MM.1S (cell line): ENCODE measurements around the gene TEX38.

Experiments
- DNase-seq: peaks from one replicate; pipeline ENCODE4 v3.0.0-alpha.2; 2015
- H2AFZ ChIP-seq: fragments of 300-600 bp; sonication (generic); 2 replicates; pipeline ENCODE4 v1.6.0; 2016; ENCODE audit warnings: antibody characterized with exemption, low read length
- H3F3A ChIP-seq: fragments of 300-600 bp; sonication (generic); 2 replicates; pipeline ENCODE4 v1.6.1; 2016; ENCODE audit warnings: mild to moderate bottlenecking, antibody characterized with exemption, low read length, moderate library complexity, mixed read lengths; ENCODE audit not compliant: insufficient read depth
- H3K27ac ChIP-seq: fragments of 300-600 bp; sonication (generic); 2 replicates; pipeline ENCODE4 v1.5.1; 2016; ENCODE audit warnings: mild to moderate bottlenecking, low read length
- H3K27me3 ChIP-seq: fragments of 300-600 bp; sonication (generic); replicated peaks from 2 replicates; pipeline ENCODE4 v1.6.0; 2016; ENCODE audit warnings: low read length; ENCODE audit not compliant: insufficient read depth
- H3K36me3 ChIP-seq: fragments of 300-600 bp; sonication (generic); replicated peaks from 2 replicates; pipeline ENCODE4 v1.6.1; 2016; ENCODE audit warnings: mild to moderate bottlenecking, low read length, mixed read lengths; ENCODE audit not compliant: insufficient read depth
- H3K4me1 ChIP-seq: fragments of 300-600 bp; sonication (generic); 2 replicates; pipeline ENCODE4 v1.6.1; 2016; ENCODE audit warnings: low read length, mixed read lengths
- H3K4me2 ChIP-seq: fragments of 300-600 bp; sonication (generic); 2 replicates; pipeline ENCODE4 v1.6.0; 2016; ENCODE audit warnings: low read depth, low read length
- H3K4me3 ChIP-seq: fragments of 300-600 bp; sonication (generic); 2 replicates; pipeline ENCODE4 v1.5.1; 2016; ENCODE audit warnings: low read length, mixed read lengths
- H3K79me2 ChIP-seq: fragments of 300-600 bp; sonication (generic); 2 replicates; pipeline ENCODE4 v1.6.1; 2016; ENCODE audit warnings: mixed run types, low read length, mixed read lengths
- H3K9ac ChIP-seq: fragments of 300-600 bp; sonication (generic); 2 replicates; pipeline ENCODE4 v1.6.1; 2016; ENCODE audit warnings: low read length, mixed read lengths
- H3K9me2 ChIP-seq: fragments of 300-600 bp; sonication (generic); replicated peaks from 2 replicates; pipeline ENCODE4 v1.6.1; 2016; ENCODE audit warnings: mild to moderate bottlenecking, low read length, mixed read lengths; ENCODE audit not compliant: insufficient read depth
- H3K9me3 ChIP-seq: fragments of 300-600 bp; sonication (generic); replicated peaks from 2 replicates; pipeline ENCODE4 v1.6.1; 2016; ENCODE audit warnings: mild to moderate bottlenecking, low read length, mixed read lengths; ENCODE audit not compliant: insufficient read depth
- H4K20me1 ChIP-seq: fragments of 300-600 bp; sonication (generic); 2 replicates; pipeline ENCODE4 v1.6.1; 2016; ENCODE audit warnings: mild to moderate bottlenecking, low read length, moderate library complexity, mixed read lengths; ENCODE audit not compliant: insufficient read depth
- EZH2 ChIP-seq: fragments of 300-600 bp; sonication (generic); optimal IDR thresholded peaks from 2 replicates; pipeline ENCODE3; 2017; ENCODE audit warnings: low read depth, mild to moderate bottlenecking, antibody characterized with exemption, low read length, mixed read lengths
- EZH2phosphoT487 ChIP-seq: fragments of 300-600 bp; sonication (generic); IDR thresholded peaks from 2 replicates; pipeline ENCODE4 v1.6.1; 2018; ENCODE audit warnings: antibody characterized with exemption, low read length
- TF ChIP-seq, protein P1 (sequence below): fragments of 300-600 bp; sonication (generic); IDR thresholded peaks from 2 replicates; pipeline ENCODE4 v1.5.1; 2016; ENCODE audit warnings: antibody characterized with exemption, low read length, mixed read lengths

TEX38 gene

DNA sequence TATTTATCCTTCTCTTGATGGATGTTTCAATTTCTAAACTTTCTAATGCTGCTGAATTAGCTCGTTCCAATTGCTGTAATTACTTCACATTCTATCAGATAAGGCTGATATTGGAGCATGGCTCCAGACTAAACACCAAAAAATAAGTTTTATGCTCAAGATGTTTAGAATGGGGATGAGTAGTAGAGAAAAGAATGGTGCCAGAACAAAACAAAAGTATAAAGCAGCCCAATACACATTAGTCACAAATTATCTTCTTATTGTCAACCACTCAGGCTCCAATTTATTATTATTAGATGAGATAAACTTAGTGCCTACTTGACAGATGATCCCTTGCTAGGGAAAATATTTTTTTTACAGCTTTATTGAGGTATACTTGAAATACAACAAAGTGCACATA lies 25.3 kb upstream of the TEX38 start:
- no peak overlapping the region for H3K4me2 ChIP-seq
- TF ChIP-seq EZH2phosphoT487 (no peak), EZH2 (no peak)
- TF ChIP-seq, protein P1, sequence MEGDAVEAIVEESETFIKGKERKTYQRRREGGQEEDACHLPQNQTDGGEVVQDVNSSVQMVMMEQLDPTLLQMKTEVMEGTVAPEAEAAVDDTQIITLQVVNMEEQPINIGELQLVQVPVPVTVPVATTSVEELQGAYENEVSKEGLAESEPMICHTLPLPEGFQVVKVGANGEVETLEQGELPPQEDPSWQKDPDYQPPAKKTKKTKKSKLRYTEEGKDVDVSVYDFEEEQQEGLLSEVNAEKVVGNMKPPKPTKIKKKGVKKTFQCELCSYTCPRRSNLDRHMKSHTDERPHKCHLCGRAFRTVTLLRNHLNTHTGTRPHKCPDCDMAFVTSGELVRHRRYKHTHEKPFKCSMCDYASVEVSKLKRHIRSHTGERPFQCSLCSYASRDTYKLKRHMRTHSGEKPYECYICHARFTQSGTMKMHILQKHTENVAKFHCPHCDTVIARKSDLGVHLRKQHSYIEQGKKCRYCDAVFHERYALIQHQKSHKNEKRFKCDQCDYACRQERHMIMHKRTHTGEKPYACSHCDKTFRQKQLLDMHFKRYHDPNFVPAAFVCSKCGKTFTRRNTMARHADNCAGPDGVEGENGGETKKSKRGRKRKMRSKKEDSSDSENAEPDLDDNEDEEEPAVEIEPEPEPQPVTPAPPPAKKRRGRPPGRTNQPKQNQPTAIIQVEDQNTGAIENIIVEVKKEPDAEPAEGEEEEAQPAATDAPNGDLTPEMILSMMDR: no peak
- 0 out of 2 replicates have a peak, but pooled peaks cover 4% of the 10 kb centered on the region for H3K36me3 ChIP-seq
- no peaks in the 10 kb centered on the region for H3F3A ChIP-seq
- no peaks in the 10 kb centered on the region for H3K9me3 ChIP-seq
- H3K4me3 ChIP-seq: no peak overlapping the region
- no peaks in the 10 kb centered on the region for H3K27me3 ChIP-seq
- no peak overlapping the region for H3K27ac ChIP-seq
- DNase-seq: no peak
- no peaks in the 10 kb centered on the region for H3K9me2 ChIP-seq
- H3K9ac ChIP-seq: no peak overlapping the region
- no peak overlapping the region for H2AFZ ChIP-seq
- no peaks in the 10 kb centered on the region for H4K20me1 ChIP-seq
- H3K4me1 ChIP-seq: no peaks in the 10 kb centered on the region
- no peaks in the 10 kb centered on the region for H3K79me2 ChIP-seq

DNA sequence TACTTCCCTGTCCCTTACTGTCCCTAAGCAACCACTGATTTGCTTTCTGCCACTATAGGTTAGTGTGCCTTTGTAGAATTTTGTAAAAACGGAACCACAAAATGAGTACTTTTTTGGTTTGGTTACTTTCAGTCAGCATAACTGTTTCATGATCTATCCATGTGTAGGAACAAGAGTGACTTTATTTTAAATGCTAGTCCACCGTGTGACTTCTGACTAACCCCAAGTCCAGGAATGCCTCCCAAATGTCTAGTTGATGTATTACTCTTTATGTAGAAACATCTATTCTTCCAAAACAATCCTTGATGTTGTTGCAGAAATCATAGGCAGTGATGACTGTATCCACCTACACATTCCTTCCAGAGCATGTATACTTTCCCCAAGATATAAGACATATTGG lies 24.8 kb upstream of the TEX38 start:
- no peak overlapping the region for H3K4me3 ChIP-seq
- no peaks in the 10 kb centered on the region for H3K4me1 ChIP-seq
- H3K9me3 ChIP-seq: no peaks in the 10 kb centered on the region
- TF ChIP-seq EZH2 (no peak), EZH2phosphoT487 (no peak)
- TF ChIP-seq, protein P1: no peak
- DNase-seq: no peak
- H3K79me2 ChIP-seq: no peaks in the 10 kb centered on the region
- H3F3A ChIP-seq: no peaks in the 10 kb centered on the region
- H3K36me3 ChIP-seq: 0 out of 2 replicates have a peak, but pooled peaks cover 4% of the 10 kb centered on the region
- no peak overlapping the region for H2AFZ ChIP-seq
- no peaks in the 10 kb centered on the region for H4K20me1 ChIP-seq
- no peak overlapping the region for H3K27ac ChIP-seq
- no peaks in the 10 kb centered on the region for H3K9me2 ChIP-seq
- no peaks in the 10 kb centered on the region for H3K27me3 ChIP-seq
- no peak overlapping the region for H3K9ac ChIP-seq
- H3K4me2 ChIP-seq: no peak overlapping the region

DNA sequence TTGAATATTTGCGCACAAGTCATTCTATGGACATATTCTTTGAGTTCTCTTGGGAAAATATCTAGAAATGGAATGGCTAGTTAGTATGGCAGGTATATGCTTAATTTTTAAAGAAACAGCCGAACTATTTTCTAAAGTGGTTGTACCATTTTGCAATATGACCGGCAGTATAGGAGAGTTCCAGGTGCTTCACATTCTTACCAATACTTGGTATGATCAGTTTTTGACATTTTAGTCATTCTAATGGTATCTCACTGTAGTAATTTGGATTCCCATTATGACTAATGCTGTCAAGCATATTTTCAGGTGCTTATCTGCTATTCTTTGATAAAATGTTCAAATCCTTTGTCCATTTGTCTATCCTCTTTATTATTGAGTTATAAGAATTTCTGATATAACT lies 24.0 kb upstream of the TEX38 start:
- no peak overlapping the region for H3K4me2 ChIP-seq
- H2AFZ ChIP-seq: no peak overlapping the region
- H4K20me1 ChIP-seq: no peaks in the 10 kb centered on the region
- no peaks in the 10 kb centered on the region for H3K9me2 ChIP-seq
- no peak overlapping the region for H3K4me3 ChIP-seq
- H3K27me3 ChIP-seq: no peaks in the 10 kb centered on the region
- no peaks in the 10 kb centered on the region for H3K4me1 ChIP-seq
- TF ChIP-seq EZH2 (no peak), EZH2phosphoT487 (no peak)
- TF ChIP-seq, protein P1: no peak
- H3K9me3 ChIP-seq: no peaks in the 10 kb centered on the region
- no peak overlapping the region for H3K27ac ChIP-seq
- no peaks in the 10 kb centered on the region for H3K79me2 ChIP-seq
- H3K36me3 ChIP-seq: 0 out of 2 replicates have a peak, but pooled peaks cover 4% of the 10 kb centered on the region
- no peak overlapping the region for H3K9ac ChIP-seq
- DNase-seq: no peak
- H3F3A ChIP-seq: no peaks in the 10 kb centered on the region
